Head of caudate nucleus (tissue), 42 donors: ENCODE measurements around the gene SORL1.

ENCODE experiments used
- DNase-seq, 42 donors: peaks; one replicate each; pipeline versions ENCODE4 v3.0.0 to v3.0.0-alpha.2; 2020 to 2021; ENCODE audit warnings: mixed read lengths in 7 of 42
- intact Hi-C: fragments of 100-400 bp; cut with DNase I; formaldehyde crosslinking; loops from one replicate; pipeline ENCODE4 v1.15.0; 2022

Gene SORL1

GRCh38 chr11:121449626-121450025, 2.5 kb upstream of the SORL1 start:
- intact Hi-C loops = loop anchor here (10.0 kb wide), 2 partner anchors 65 to 125 kb away; no protein-coding TSS in a partner anchor

GRCh38 chr11:121450401-121450800, 1.7 kb upstream of the SORL1 start:
- DNase-seq = no peak
- intact Hi-C loops = loop anchor here (10.0 kb wide), 2 partner anchors 64 to 126 kb away; no protein-coding TSS in a partner anchor

More at GRCh38 chr11:121449626-121450025, 2.5 kb upstream of the SORL1 start:
- no peak for DNase-seq

- DNase-seq = no peak
These were observed 732 bp upstream of the SORL1 start for GRCh38 chr11:121451178-121451985.

GRCh38 chr11:121452609-121453150, 566 bp downstream of the SORL1 start, which contains the start of gene SORL1-AS1:
SORL1-AS1 (minus strand) TSS chr11:121452967.
- intact Hi-C loops = loop anchor here (10.0 kb wide), 2 partner anchors 62 to 128 kb away; no protein-coding TSS in a partner anchor
- DNase-seq = peak in 23 of 42 donors; percentile 19 to 68 (median 40)

More at GRCh38 chr11:121451178-121451985, 732 bp upstream of the SORL1 start:
- intact Hi-C loops = loop anchor here (10.0 kb wide), 2 partner anchors 63 to 127 kb away; no protein-coding TSS in a partner anchor

GRCh38 chr11:121453589-121454299, 1.6 kb downstream of the SORL1 start:
- DNase-seq = no peak
- intact Hi-C loops = loop anchor here (10.0 kb wide), 2 partner anchors 61 to 129 kb away; no protein-coding TSS in a partner anchor

GRCh38 chr11:121455115-121455514, 3.0 kb downstream of the SORL1 start:
- no peak for DNase-seq

GRCh38 chr11:121456151-121456550, 4.0 kb downstream of the SORL1 start:
- intact Hi-C loops = loop anchor here (10.0 kb wide), 2 partner anchors 59 to 131 kb away; no protein-coding TSS in a partner anchor
- no peak for DNase-seq

More at GRCh38 chr11:121455115-121455514, 3.0 kb downstream of the SORL1 start:
- intact Hi-C loops = loop anchor here (10.0 kb wide), 2 partner anchors 60 to 130 kb away; no protein-coding TSS in a partner anchor

- DNase-seq = no peak
- intact Hi-C loops = loop anchor here (10.0 kb wide), 2 partner anchors 58 to 132 kb away; no protein-coding TSS in a partner anchor
These were observed 4.8 kb downstream of the SORL1 start for GRCh38 chr11:121456816-121457431.

GRCh38 chr11:121458551-121458950, 6.4 kb downstream of the SORL1 start:
- intact Hi-C loops = loop anchor here (10.0 kb wide), 2 partner anchors 56 to 134 kb away; no protein-coding TSS in a partner anchor
- no peak for DNase-seq

- no peak for DNase-seq
- intact Hi-C loops = loop anchor here (10.0 kb wide), 2 partner anchors 55 to 135 kb away; no protein-coding TSS in a partner anchor
These were observed 7.4 kb downstream of the SORL1 start for GRCh38 chr11:121459413-121460017.

- intact Hi-C loops = no loop called here
- DNase-seq = no peak
These were observed 8.9 kb downstream of the SORL1 start for GRCh38 chr11:121460941-121461514.

GRCh38 chr11:121461843-121462242, 9.7 kb downstream of the SORL1 start:
- intact Hi-C loops = no loop called here
- no peak for DNase-seq

GRCh38 chr11:121463689-121464335, 11.7 kb downstream of the SORL1 start:
- intact Hi-C loops = no loop called here
- no peak for DNase-seq

GRCh38 chr11:121464352-121464946, 12.3 kb downstream of the SORL1 start:
- intact Hi-C loops = no loop called here
- peak in 33 of 42 donors; percentile 14 to 77 (median 47) for DNase-seq

GRCh38 chr11:121465709-121466062, 13.6 kb downstream of the SORL1 start:
- intact Hi-C loops = no loop called here
- no peak for DNase-seq

- intact Hi-C loops = no loop called here
- DNase-seq = peak; percentile 34 to 91 (median 66)
These were observed 14.1 kb downstream of the SORL1 start for GRCh38 chr11:121466063-121466794.
